ENCODE results near the gene USP22.

DNA sequence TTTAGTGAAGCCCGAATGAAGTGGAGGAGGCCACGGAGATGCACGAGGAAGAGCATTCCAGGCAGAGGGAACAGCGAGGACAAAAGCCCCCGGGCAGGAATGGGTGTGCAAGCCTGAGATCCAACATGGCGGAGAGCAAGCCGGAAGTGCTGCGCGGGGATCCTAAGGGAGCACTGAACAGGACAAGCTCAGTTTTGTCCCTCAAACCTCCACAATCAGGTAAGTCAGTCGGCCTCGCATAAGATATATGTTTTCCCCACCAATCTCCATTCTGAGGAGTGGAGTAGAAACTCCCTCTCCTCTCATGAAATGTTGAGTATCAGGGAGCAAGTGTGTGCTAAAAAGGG lies 32.9 kb upstream of the USP22 start:
- TF ChIP-seq YY1 (IDR thresholded peaks at IDR 0.05; ENCODE audit: insufficient read depth, insufficient read length) (no peak), ZNF274 (IDR thresholded peaks at IDR 0.05; ENCODE audit: low read depth, low read length) (no peak)

Measured in NT2/D1 (cell line).